Globus pallidus (tissue), 1 donor: ENCODE data around the gene ATP7B.

Experiments used
- DNase-seq: peaks from one replicate; pipeline ENCODE4 v3.0.0-alpha.2; 2015; ENCODE audit warnings: low spot score

ATP7B gene

DNA sequence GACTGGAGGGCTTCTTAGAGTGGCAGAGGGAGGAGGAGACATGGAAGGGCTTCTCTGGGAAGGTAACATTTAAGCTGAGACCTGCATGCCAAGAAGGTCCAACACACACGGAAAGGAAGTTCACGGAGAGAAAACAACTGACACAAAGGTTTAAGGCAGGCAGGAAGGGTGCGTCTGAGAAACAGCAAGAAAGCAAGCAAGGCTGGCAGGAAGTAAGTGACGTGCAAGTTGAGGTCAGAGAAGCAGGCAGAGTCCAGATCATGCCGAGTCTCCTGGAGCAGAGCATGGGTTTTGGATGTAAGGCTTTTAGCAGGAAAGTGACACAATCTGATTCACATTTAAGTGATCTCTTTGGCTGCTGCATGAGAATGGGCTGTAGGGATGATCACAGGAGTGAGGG lies 60.5 kb downstream of the ATP7B start:
- DNase-seq, result no peak

DNA sequence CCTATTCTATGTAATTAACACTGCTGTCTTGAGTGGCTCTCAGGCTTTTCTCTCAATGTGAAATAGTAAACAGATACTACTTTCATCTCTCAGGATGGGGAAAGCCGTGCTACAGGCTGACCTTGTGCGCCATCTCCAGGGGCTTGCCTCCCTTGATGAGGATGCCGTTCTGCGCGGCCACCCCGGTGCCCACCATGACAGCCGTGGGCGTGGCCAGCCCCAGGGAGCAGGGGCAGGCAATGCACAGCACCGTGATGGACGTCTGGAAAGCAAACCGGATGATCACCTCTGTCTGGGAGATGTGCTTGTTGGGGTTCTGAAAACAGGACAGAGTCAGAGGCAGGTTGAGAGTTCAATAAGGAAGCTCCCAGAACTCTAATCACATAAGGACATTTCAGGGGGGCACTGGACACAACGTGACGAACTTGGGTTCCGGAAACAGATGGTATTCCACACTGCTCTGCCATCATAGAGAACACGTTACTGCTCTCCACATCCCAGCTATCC lies 65.0 kb downstream of the ATP7B start:
- no peak for DNase-seq

DNA sequence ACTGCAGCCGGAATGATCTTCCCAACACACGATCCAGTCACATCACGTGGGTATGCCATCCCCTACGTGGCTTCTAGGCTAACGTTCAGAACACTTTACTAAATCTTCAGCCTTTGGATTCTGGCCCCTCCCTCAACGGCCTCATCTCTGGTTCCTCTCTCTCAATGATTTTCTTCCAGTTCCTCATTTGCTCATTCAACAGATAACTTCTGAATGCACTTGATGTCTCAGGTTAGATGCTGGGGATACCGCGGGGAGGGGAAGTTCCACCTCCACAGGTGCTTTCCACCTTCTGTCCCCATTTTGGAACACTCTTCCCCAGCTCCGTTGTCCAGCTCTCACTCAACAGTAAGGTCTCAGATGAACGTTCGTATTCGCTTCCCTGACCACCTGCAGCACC lies 66.1 kb downstream of the ATP7B start:
- no peak for DNase-seq

DNA sequence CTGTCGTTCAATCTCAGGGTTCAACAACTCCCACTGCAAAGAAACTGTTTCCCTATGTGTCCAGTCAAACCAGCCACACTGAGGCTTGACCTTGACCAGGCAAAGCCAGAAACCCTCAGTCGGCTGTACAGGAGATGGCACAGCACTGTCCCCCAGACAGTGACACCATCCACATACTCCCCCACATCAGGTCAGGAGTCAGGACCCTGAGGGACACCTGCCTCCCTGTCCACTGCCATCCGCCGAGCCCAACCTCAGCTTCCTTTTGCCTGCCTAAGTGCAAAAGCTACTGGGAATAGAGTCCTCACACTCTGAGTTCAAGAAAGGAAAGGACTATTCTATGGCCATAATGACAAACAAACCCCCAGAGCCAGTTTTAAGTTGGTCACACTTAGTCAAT lies 66.8 kb downstream of the ATP7B start:
- no peak for DNase-seq

DNA sequence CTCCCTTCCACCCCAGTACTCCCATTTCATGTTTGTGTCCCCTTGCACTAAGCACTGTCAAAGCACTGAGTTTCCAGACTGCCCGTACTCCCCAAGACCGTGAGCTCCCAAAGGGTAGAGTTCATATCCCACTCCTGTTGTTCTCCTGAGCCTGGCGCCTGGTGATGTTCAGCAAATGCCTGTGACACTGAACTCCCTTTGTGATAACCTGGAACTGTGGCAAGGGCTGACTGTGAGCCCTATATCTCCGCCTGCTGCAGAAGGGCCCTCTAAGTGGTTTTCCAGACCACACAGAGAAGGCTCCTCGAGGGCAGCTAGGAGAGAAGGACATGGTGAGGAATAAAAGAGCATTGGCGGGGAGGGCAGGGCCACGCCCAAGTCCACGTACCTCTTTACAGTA lies 67.5 kb downstream of the ATP7B start:
- DNase-seq, result no peak

DNA sequence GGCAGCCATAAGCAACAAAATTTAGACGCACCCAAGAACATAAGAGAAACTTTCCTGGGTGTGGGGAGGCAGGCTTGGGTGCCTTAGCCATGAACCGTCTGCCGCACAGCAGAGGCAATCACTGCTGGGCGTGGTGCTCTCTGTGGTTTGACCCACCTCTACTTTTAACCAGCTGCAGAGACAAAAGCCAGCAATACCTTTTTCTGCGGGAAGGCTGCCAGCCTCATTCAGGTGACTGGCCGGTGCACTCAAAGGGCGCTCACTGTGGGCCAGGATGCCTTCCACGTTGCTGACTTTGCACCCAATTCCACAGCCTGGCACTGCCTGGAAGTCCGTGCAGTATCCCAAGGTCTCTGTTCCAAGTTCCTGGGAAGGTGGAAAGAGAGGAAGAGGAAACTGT lies 69.1 kb downstream of the ATP7B start:
- DNase-seq, result no peak

DNA sequence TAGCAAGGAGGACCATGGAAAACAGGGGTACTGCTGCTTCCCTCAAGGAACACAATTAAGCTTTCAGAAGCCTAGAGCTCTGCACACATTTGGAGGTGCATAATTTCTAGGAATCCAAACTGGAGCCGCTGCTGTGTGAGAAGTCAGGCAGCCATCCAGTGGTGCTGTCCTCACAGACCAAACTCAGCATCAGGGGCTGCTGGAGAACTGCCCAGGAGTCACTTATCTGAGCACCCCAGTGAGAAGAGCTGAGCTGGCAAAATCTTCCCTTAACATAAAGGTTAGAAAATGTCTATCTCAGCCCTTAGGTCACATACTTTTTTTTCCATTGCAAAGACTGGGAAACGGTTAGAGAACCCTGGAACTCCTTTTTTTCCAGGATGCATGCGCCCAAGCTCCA lies 72.8 kb downstream of the ATP7B start:
- DNase-seq, result no peak

DNA sequence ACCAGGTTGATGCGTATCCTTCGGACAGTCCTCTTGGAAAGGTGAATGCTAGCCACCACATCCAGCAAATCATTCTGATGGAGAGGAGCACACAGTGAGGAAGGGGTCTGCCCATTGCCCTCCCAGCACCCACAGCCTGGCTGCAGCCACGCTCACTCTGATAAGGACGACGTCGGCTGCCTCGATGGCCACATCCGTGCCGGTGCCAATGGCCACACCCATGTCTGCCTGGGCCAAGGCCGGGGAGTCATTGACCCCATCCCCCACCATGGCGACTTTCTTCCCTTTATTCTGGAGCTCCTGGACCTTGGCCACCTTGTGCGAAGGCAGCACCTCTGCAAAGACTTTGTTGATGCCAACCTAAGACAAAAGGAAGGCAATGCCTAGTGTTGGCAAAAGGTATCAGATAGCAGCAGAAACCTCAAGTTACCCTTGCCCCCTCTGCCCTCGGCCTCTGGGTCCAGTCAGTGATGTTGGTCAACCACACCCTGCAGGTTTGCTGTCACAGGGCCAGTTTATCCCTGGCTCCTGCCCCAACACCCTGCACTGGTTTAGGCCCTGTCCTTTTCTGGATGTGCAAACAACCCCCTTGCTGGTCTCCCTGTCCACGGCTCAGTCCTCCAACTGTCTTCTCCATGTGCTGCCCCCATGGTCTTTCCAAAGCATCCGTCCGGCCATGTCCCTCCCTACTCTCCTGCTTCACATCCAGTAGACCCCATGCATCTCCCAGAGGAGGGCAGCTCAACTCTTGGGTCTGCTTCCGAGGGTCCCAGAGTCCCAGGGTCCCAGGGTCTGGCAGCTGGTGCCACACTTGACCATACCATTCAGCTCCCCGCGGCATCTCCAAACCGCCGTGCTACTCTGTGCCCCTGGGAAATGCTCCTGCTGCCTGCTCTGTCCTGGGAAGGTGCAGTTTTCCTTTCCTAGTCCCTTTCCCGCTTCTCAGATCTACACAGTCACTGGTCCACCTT lies 73.6 kb downstream of the ATP7B start:
- DNase-seq, result no peak

DNA sequence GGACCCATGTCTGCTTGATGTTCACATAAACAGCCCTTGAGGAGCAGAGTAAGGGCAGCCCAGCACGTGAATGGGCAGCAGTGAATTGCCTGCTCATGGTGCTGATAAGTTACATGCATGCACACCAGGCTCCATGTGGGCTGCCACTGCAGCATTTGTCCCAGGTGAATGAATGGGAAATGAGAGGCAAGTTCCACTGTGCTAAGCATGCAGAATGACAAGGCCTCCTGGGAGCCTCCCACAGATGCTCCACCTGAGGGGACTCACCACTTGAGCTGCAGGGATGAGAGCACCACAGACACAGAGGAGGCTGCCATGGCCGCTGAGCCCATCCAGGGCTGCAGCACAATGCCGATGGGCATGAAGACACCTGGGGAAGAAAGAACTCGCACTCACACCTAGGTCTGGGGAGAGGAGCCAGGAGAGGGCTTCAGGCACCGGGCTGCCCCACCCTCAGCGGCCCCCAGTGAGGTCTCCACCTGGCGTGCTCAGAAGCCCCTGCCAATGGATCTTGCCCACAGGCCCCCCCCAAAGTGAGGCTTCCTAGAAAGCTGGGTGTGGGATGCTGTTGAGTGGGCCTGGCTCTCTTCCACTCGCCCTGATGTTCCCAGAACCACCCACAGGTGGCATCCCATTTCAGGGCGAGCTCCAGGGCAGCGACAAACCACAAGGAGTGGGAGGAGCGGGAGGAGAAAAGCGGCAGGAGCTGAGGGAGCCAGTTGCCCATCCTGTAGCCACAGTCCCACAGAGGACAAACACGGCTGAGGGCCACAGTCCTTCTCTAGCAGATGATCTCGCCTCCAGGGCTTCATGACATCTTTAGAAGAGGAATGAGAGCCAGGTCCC lies 75.7 kb downstream of the ATP7B start:
- no peak for DNase-seq

DNA sequence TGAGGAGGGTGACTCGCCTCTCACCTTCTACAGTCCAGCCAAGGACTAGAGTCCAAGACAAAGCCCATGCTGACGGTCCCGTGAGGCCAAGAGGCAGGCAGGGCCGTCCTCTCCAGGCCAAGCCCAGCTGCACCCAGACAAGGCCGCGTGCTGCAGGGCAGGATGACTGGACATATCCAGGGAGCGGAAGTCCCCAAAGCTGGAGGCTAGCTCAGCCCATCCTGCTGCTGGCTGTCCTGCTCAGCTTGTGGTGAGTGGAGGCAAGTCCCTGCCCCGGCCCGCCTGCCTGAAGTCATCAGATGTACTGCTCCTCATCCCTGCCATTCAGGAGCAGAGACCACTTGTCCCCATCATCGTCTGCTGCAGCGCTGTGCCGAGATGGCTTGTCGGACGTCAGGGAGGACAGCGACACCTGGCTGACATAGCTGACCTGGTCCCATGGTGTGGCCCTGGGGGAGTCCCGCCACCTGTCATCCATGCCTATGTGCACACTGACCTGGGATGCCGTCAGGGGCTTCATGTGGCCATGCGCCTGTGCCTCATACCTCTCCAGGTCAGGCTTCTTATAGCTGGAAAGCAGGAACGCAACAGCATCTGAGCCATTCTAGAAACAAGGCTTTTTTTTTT lies 76.7 kb downstream of the ATP7B start:
- no peak for DNase-seq

DNA sequence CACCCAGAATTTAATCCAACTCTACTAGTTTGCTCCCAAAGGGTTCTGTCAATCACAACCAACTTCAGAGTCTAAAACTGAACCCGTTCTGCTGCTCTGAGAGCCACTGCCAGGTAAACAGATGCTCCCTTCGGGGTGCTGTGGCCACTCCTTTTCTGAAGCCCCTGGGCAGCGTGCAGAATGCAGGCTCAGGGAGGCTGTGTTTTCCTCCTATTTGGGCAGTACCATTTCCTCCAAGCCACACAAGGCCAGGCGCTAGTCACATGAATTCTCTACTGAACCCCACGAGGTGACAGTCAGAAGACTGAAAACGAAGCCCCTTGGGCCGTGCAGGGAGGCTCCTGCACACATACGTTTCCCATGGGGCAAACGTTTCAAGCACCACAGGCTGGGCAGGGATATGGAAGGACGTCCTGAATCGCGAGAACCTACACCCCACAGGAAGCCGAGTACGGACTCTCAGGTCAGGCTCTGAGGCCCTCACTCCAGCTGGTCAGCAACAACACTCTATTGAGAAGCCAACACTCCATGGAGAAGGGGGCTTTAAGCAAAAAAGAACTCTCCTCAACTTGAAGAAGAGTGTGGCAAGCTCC lies 77.7 kb downstream of the ATP7B start:
- no peak for DNase-seq

DNA sequence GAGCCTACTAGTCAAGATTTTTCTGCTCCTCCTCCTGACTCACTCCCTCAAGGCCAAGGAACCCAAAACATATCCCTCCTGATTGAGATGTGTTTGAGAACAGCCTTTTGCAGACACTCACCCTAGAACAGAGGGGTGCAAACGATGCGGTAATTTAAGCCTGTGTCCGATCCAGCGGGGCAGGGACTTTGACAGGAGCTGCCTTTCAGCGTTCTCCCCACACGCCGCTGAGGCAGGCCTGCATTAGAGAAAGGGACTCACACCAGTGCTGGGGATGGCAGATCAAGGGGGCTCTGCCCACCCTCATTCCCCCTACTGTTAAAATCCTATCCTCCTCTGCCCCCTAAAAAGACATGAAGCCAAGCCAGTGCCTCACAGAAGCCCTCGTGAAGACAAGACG lies 79.0 kb downstream of the ATP7B start:
- no peak for DNase-seq

DNA sequence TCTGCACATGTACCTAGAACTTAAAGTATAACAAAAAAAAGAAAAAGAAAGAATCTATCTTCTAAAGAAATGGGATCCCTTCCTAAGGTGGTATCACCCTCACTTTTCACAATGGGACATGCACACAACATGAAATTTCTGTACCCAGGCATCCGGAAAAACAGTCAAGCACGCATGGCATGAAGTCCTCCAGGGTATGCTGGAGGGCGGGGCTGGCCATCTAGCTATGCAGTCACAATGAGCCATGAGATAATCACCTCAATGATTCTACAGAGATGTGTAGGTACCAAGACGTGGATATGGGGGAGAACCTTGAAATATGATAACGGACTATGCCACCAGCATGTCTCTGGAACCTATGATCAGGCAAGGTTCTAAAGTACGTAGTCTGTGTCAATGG lies 79.6 kb downstream of the ATP7B start:
- no peak for DNase-seq

DNA sequence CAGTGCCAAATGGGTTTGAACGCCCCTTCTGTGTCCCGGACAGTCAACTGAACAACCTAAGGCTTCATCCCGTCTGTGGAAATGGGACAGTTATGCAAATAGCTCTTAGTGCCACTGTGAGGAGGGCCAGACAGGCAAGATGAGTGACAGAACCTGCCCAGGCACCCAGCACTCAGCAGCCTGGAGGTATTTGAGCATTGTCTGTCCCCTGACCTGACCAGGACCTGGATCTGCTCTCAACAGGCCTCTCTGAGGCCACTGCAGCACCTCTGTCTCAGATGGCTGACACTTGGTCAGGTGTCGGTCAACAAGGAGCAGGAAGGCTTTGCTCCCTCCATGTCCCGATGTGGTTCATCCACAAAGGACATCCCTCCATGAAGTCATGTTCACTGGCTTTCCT lies 81.6 kb downstream of the ATP7B start:
- no peak for DNase-seq

DNA sequence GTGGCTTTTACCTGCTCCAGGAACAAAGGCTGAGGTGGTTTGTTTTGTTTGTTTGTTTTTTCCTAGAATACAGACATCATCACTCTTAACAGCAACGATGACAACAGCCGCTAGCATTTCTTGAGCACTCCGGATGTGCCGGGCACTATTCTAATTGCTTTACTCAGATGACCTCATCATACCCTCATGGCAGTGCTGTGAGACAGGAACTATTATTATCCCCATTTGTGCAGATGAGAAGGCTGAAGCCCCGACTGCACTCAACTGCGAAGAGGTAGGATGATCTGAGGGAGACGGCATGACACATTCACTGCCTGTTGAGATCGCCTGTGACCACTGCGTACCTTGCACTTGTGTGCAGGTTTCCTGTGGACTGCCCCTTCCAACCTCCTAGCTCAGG lies 83.0 kb downstream of the ATP7B start:
- DNase-seq, result no peak

DNA sequence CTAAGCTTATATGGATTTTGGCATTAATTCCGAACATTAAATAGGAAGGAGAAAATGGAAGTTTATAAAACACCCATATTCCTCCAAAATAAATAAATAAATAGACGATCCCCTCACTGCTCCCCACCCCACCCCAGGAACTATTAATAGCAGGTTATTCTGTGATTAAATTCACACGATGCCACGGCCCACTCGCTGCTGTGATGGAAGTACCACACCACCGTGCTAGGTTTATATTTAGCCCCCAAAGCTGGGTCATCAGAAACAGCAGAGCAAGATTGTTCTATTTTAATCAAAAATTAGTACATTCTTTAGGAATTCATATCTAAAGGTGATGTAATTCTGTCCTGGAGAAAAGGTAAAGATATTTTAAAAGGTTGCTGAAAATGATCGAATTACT lies 84.1 kb downstream of the ATP7B start:
- DNase-seq, result no peak

DNA sequence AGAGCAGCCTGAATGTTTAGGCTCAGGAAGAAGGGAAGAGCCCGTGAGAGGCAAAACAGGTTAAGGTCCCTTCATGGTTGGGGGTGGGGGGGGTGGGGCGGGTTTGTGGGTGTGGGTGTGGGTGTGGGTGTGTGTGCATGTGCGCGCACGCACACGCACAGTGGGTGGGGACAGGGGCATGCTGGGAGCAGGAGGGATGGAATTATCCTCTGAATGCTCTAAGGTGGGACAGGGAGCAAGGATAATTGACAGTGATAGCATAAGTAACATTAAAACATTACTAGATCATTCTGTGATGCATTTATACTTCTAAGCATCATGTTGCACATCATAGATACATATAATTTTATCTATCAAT lies 84.7 kb downstream of the ATP7B start:
- no peak for DNase-seq

DNA sequence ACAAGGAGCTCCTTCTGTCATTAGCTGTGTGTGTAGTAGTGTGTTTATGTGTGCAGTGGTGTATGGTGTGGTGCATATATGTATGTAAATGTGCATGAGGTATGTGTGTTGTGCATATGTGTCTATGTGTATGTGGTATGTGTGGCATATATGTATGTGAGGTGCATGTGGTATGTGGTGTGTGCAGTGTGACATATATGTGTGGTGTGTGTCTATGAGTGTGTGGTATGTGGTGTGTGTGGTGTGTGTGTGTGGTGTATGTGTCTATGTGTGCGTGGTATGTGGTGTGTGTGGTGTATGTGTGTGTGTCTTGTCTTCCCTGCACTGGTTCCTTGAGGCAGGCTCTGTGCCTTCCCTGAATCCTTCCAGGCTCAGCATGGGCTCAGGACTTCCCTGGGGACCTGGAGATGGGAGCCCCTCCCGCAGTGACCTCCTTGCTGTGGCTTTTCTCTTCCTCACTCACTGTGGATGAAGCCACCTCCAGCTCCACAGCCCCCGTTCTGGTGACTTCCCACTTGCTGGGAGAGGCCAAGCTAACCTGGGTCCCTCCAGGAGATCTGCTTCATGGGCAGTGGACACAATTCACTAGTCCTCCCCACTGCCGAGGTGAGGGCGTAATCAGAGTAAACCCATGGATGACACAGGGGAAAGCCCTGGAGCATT lies 85.3 kb downstream of the ATP7B start:
- no peak for DNase-seq

DNA sequence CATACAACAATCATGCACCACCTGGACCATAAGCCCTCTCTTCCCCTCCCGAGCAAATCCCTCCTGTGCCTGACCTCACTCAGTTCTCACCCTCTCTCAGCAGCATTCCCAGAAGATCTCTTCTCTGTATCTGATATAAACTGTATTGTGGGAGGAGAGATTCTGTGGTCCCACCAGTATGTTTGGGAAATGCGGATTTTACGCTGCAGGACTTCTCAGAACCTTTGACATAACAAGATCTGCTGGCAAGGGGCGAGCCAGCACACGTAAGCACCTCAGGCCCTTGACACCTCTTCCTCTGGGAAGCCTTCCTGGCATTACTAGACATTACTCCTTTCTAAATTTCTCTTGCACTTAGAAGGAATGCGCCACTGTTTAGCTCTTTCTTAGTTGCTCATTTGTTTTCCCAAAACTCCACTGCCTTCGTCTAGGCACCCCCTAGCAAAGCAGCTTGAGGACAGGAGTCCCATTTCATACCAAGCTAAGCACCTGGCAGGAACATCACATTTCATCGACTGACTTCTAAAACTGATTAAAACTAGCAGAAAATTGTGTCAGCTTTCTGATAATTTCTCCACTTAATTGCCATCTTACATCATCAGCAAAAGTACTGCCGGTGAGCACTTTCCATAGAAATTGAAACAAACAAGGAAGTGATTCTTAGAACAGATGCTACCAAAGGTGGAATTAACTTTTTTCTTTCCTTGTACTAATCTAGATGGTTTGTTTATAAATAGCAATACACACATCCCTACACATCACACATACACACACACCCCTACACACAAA lies 86.3 kb downstream of the ATP7B start:
- no peak for DNase-seq

DNA sequence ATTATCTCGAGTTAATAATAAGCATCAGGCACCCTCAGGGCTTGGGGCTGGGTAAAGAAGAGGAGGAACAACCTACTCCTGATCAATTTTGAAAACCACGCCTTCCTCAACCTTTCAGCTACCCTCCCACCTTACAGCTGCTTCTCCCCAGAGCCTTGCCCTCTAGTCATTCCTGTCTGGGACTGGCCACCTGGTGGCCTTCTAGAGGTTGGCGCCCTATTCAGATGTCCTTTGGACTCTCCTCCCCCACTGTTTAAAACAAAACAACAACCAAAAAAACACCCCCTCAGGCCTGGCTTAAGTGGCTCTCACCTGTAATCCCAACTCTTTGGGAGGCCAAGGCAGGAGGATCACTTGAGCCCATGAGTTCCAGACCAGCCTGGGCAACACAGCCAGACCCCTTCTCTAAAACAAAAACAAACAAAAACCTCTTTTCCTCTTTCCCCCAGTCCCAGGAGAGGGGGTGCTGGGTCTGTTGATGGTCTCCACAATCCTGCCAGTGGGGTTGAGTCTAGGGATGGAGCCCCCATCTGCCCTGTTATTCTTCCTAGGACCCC lies 87.2 kb downstream of the ATP7B start:
- no peak for DNase-seq
